GM23338 (cell line): ENCODE results near the gene CRTC3.

ENCODE experiments used
- CREB1 ChIP-seq: fragments of 250-450 bp; sonication (Bioruptor Pico); IDR thresholded peaks from 2 replicates; pipeline ENCODE4 v1.5.0; 2020; ENCODE audit warnings: low read depth, mild to moderate bottlenecking, moderate library complexity
- CTCF ChIP-seq, 2 experiments: fragments of 200-600 bp in 1 of 2; sonication (generic) in 1 of 2; conservative IDR thresholded peaks; 2 replicates each; pipeline versions ENCODE4 v1.5.1 to v1.6.1; 2016 to 2017; ENCODE audit warnings: antibody characterized with exemption in 2 of 2, low read depth in 2 of 2, mild to moderate bottlenecking in 2 of 2, moderate library complexity in 1 of 2
- EZH2 ChIP-seq: fragments of 200-600 bp; sonication (generic); IDR thresholded peaks from one replicate; pipeline ENCODE4 v1.8.0; 2017; ENCODE audit warnings: antibody characterized with exemption, mild to moderate bottlenecking, low read depth; ENCODE audit not compliant: unreplicated experiment
- EZH2phosphoT487 ChIP-seq: fragments of 200-600 bp; sonication (generic); IDR thresholded peaks from one replicate; pipeline ENCODE4 v1.8.1; 2018; ENCODE audit warnings: antibody characterized with exemption; ENCODE audit not compliant: unreplicated experiment
- JUNB ChIP-seq: IDR thresholded peaks from one replicate; pipeline ENCODE4 v1.6.1; 2016; ENCODE audit warnings: antibody characterized with exemption; ENCODE audit not compliant: unreplicated experiment
- POLR2AphosphoS5 ChIP-seq: IDR thresholded peaks from 2 replicates; pipeline ENCODE4 v1.6.1; 2016; ENCODE audit warnings: antibody characterized with exemption, low read depth
- REST ChIP-seq: IDR thresholded peaks from one replicate; pipeline ENCODE4 v1.6.1; 2018; ENCODE audit warnings: antibody characterized with exemption; ENCODE audit not compliant: unreplicated experiment
- STAT1 ChIP-seq: IDR thresholded peaks from one replicate; pipeline ENCODE4 v1.6.1; 2016; ENCODE audit warnings: antibody characterized with exemption; ENCODE audit not compliant: unreplicated experiment
- ZNF114 ChIP-seq: fragments of 250-450 bp; sonication (Bioruptor Pico); IDR thresholded peaks from 2 replicates; pipeline ENCODE4 v1.5.0; 2020; ENCODE audit warnings: mild to moderate bottlenecking, moderate library complexity

GRCh38 chr15:90610190-90610589 is 80.5 kb downstream of the CRTC3 start:
- TF ChIP-seq CTCF (conservative IDR thresholded peaks at IDR 0.05; ENCODE audit: low read depth in 2 of 2) (no peak), EZH2 (no peak), REST (no peak), CREB1 (no peak), POLR2AphosphoS5 (no peak), STAT1 (no peak), JUNB (no peak), ZNF114 (CRISPR knock-in tag) (no peak), EZH2phosphoT487 (no peak)
